Stimulated activated CD8-positive, alpha-beta memory T cell treated with anti-CD3 and anti-CD28 coated beads, Interleukin-15, amount 100 ng/mL, for 4 hours (primary cell): Measurements from ENCODE around the gene DCTD.

Experiments
- DNase-seq, 2 donors: peaks; one replicate each; pipeline ENCODE4 v3.0.0-alpha.2; 2020; ENCODE audit warnings: low read depth in 2 of 2

DCTD gene

DNA sequence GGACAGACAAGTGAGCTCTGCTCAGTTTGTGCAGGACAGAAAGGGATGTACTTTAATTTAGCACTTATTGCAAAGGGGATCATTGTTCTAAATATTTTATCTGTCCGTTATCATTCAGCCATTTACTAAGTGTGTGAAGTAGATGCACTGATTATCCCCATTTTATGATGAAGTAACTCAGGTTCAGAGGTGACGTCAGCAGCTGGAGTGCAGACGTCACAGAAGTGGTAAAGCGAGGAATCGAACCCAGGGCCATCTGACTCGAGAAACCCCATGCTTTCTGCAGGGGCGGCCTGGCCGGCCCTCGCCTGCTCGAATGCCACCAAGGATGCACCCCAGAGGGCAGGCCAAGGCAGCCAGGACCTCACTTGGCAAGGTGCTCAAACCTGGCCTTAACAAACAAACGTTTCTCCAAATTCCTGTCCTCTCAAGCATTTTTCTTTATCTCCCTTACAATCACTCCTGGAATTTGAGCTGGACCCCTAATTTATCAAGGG is 75.0 kb downstream of the DCTD start:
- DNase-seq, result no peak

DNA sequence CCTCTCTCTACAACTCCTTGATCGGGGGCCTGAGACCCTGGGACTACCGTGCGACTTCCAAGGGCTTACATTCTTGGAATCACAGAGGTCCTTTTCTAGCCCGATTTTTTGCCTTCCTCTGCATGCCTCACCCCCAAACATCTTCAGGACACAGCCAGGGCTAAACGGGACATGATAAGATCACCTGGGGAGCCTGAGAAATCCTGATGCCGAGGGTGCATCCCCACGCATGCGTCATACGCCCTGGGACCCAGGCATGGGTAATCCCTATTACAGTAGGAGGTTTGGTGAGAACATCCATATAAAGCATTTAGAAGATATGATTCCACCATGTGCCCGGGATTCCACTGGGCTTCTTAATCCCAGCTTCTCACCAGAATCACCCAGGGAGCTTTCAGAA is 77.1 kb downstream of the DCTD start:
- DNase-seq, result no peak
